ENCODE results near the gene SP4.

The SP4 gene

GRCh38 chr7:21550076-21550475 lies 122.2 kb downstream of the SP4 start:
- TF ChIP-seq, protein P1, sequence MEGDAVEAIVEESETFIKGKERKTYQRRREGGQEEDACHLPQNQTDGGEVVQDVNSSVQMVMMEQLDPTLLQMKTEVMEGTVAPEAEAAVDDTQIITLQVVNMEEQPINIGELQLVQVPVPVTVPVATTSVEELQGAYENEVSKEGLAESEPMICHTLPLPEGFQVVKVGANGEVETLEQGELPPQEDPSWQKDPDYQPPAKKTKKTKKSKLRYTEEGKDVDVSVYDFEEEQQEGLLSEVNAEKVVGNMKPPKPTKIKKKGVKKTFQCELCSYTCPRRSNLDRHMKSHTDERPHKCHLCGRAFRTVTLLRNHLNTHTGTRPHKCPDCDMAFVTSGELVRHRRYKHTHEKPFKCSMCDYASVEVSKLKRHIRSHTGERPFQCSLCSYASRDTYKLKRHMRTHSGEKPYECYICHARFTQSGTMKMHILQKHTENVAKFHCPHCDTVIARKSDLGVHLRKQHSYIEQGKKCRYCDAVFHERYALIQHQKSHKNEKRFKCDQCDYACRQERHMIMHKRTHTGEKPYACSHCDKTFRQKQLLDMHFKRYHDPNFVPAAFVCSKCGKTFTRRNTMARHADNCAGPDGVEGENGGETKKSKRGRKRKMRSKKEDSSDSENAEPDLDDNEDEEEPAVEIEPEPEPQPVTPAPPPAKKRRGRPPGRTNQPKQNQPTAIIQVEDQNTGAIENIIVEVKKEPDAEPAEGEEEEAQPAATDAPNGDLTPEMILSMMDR (IDR thresholded peaks at IDR 0.05; ENCODE audit: low read depth, low read length), result no peak
- DNase-seq, result no peak
- peaks cover 18% of the 10 kb centered on the region for H3K27me3 ChIP-seq
- no peaks in the 10 kb centered on the region for H3K4me1 ChIP-seq
- no peak overlapping the region for H3K4me3 ChIP-seq (ENCODE audit: low read depth, low read length)
- H3K9me3 ChIP-seq, result no peaks in the 10 kb centered on the region
- H3K36me3 ChIP-seq, result no peaks in the 10 kb centered on the region

- Histone ChIP-seq H3K36me3 (no peaks in the 10 kb centered on the region), H3K4me3 (ENCODE audit: low read depth, low read length) (no peak overlapping the region), H3K27me3 (peaks cover 11% of the 10 kb centered on the region), H3K9me3 (no peaks in the 10 kb centered on the region), H3K4me1 (no peaks in the 10 kb centered on the region)
- TF ChIP-seq, protein P1 (IDR thresholded peaks at IDR 0.05; ENCODE audit: low read depth, low read length), result 0 out of 2 replicates have a peak, but pooled peaks have one; percentile 8
- no peak for DNase-seq
Observed at GRCh38 chr7:21550821-21551531, 123.1 kb downstream of the SP4 start.

DNA sequence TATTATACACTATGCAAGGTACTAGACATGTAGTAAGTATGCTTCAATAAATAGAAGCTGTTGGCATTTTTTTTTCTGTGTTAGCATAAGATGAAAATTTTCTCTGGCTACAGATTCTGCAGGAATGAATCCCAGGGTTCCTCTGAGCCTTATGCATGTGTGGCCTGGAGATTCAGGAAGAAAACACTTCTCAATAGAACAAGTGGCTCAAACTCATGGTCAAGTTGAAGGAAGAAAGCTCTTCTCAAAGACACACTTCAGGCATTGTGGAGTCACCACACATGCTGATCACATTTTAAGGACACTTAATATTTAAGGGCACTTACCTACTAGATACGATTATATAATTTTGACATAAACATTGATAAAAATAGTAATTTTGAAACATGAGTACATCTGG lies 134.5 kb downstream of the SP4 start:
- peaks cover 9% of the 10 kb centered on the region; the same call in 1 of the 2 replicates for H3K27me3 ChIP-seq
- H3K4me3 ChIP-seq (ENCODE audit: low read depth, low read length), result no peak overlapping the region
- no peaks in the 10 kb centered on the region for H3K36me3 ChIP-seq
- no peak for DNase-seq
- H3K9me3 ChIP-seq, result no peaks in the 10 kb centered on the region
- no peaks in the 10 kb centered on the region for H3K4me1 ChIP-seq
- TF ChIP-seq, protein P1 (IDR thresholded peaks at IDR 0.05; ENCODE audit: low read depth, low read length), result no peak

Data from BE2C (cell line).